H1 (cell line): ENCODE results near the gene POGLUT2. TPM values are rescaled to one million over a fixed set of nuclear protein-coding genes. Genes with fewer than 3 reads are reported as not detected.

Source experiments
- CTCF ChIA-PET: fragments of 300-600 bp; sonication (Branson Sonifier 250); formaldehyde crosslinking; loops from one replicate; lab custom pipeline; 2021; ENCODE audit not compliant: partially characterized antibody; lab: Charles Lee
- POLR2A ChIA-PET: fragments of 300-600 bp; sonication (Branson Sonifier 250); formaldehyde crosslinking; loops from one replicate; lab custom pipeline; 2021; ENCODE audit warnings: inconsistent platforms; ENCODE audit not compliant: partially characterized antibody; lab: Charles Lee
- DNase-seq, 2 experiments: peaks; one replicate each; pipeline versions ENCODE4 v3.0.0 to v3.0.0-alpha.2; 2010 to 2022; ENCODE audit warnings: low spot score in 2 of 2, low read depth in 1 of 2, mixed read lengths in 1 of 2
- FAIRE-seq: peaks from 2 replicates; lab custom pipeline; 2011; peaks lifted over from hg19 to GRCh38; lab: Jason Lieb, UNC
- H2AFZ ChIP-seq: 2 replicates; pipeline ENCODE4 v1.8.1; 2012; ENCODE audit warnings: low read length, inconsistent platforms
- H2AK5ac ChIP-seq: 2 replicates; pipeline ENCODE4 v1.6.1; 2013; ENCODE audit warnings: low read depth, low read length
- H2BK120ac ChIP-seq: replicated peaks from 2 replicates; pipeline ENCODE3; 2013; ENCODE audit warnings: low read depth, low read length, inconsistent platforms
- H2BK12ac ChIP-seq: 2 replicates; pipeline ENCODE4 v1.6.1; 2013; ENCODE audit warnings: low read depth, low read length
- H2BK15ac ChIP-seq: 2 replicates; pipeline ENCODE4 v1.6.1; 2013; ENCODE audit warnings: low read length
- H2BK20ac ChIP-seq: 2 replicates; pipeline ENCODE4 v1.6.1; 2013; ENCODE audit warnings: low read length
- H2BK5ac ChIP-seq: 2 replicates; pipeline ENCODE4 v1.6.1; 2013; ENCODE audit warnings: low read depth, low read length
- H3K14ac ChIP-seq: 2 replicates; pipeline ENCODE4 v1.6.1; 2013; ENCODE audit warnings: inconsistent platforms; ENCODE audit not compliant: insufficient read length
- H3K18ac ChIP-seq: 2 replicates; pipeline ENCODE4 v1.6.1; 2013; ENCODE audit warnings: low read length; ENCODE audit errors: extremely low read depth
- H3K23ac ChIP-seq: 2 replicates; pipeline ENCODE4 v1.6.1; 2013; ENCODE audit warnings: inconsistent platforms; ENCODE audit not compliant: insufficient read length
- H3K23me2 ChIP-seq: 2 replicates; pipeline ENCODE4 v1.6.1; 2013; ENCODE audit warnings: low read depth, low read length
- H3K27ac ChIP-seq: 2 replicates; pipeline ENCODE4 v1.6.1; 2011; ENCODE audit warnings: low read depth, low read length, inconsistent platforms
- H3K27me3 ChIP-seq, 4 experiments: replicated peaks in 1 of 4; 1 replicate in 1 of 4; 2 replicates in 3 of 4; pipeline versions ENCODE4 v1.6.1 to v1.8.1; 2011 to 2013; ENCODE audit warnings: low read length in 3 of 4, mild to moderate bottlenecking in 3 of 4, inconsistent platforms in 2 of 4, mixed read lengths in 2 of 4, moderate library complexity in 1 of 4; ENCODE audit not compliant: control insufficient read depth in 3 of 4, insufficient read depth in 3 of 4; ENCODE audit errors: extremely low read depth in 1 of 4
- H3K36me3 ChIP-seq, 4 experiments: 2 replicates each; pipeline versions ENCODE4 v1.6.1 to v1.8.1; 2011 to 2013; ENCODE audit warnings: mild to moderate bottlenecking in 4 of 4, low read length in 3 of 4, moderate library complexity in 2 of 4, control low read depth in 1 of 4, inconsistent platforms in 1 of 4; ENCODE audit not compliant: insufficient read depth in 4 of 4, control insufficient read depth in 2 of 4
- H3K4ac ChIP-seq: replicated peaks from 2 replicates; pipeline ENCODE3; 2013; ENCODE audit warnings: low read length, low read depth, mixed read lengths, inconsistent platforms; ENCODE audit not compliant: insufficient read length
- H3K4me1 ChIP-seq, 4 experiments: replicated peaks in 1 of 4; 1 replicate in 1 of 4; 2 replicates in 3 of 4; pipeline versions ENCODE4 v1.6.1 to v1.8.1; 2011 to 2013; ENCODE audit warnings: low read length in 3 of 4, inconsistent platforms in 2 of 4, mixed read lengths in 1 of 4; ENCODE audit not compliant: insufficient read depth in 4 of 4, control insufficient read depth in 3 of 4
- H3K4me2 ChIP-seq, 2 experiments: 2 replicates each; pipeline versions ENCODE4 v1.6.1 to v1.8.1; 2011 to 2013; ENCODE audit warnings: low read depth in 2 of 2, low read length in 2 of 2, control low read depth in 1 of 2, inconsistent platforms in 1 of 2, mild to moderate bottlenecking in 1 of 2; ENCODE audit not compliant: insufficient read depth in 1 of 2
- H3K4me3 ChIP-seq, 4 experiments: fragments of 200-600, 300-600 bp in 1 of 4; sonication (generic), shearing (Covaris generic), sonication (Bioruptor Twin) in 1 of 4; 2 replicates each; pipeline versions ENCODE4 v1.5.1 to v1.8.1; 2011 to 2016; ENCODE audit warnings: low read length in 4 of 4, low read depth in 3 of 4, control low read depth in 2 of 4, inconsistent platforms in 2 of 4, mild to moderate bottlenecking in 2 of 4, mixed read lengths in 1 of 4, moderate library complexity in 1 of 4; ENCODE audit not compliant: insufficient read depth in 2 of 4; ENCODE audit errors: extremely low read depth in 1 of 4
- H3K56ac ChIP-seq: replicated peaks from 2 replicates; pipeline ENCODE3; 2013; ENCODE audit warnings: low read depth, mild to moderate bottlenecking, mixed read lengths, low read length, inconsistent platforms; ENCODE audit not compliant: insufficient read length
- H3K79me1 ChIP-seq: 2 replicates; pipeline ENCODE4 v1.6.1; 2013; ENCODE audit warnings: low read depth, low read length, control low read depth
- H3K79me2 ChIP-seq, 2 experiments: 2 replicates each; pipeline versions ENCODE4 v1.6.1 to v1.8.1; 2012 to 2013; ENCODE audit warnings: low read length in 2 of 2, mild to moderate bottlenecking in 2 of 2, inconsistent platforms in 1 of 2; ENCODE audit not compliant: insufficient read depth in 2 of 2, control insufficient read depth in 1 of 2
- H3K9ac ChIP-seq, 4 experiments: replicated peaks in 1 of 4; 1 replicate in 1 of 4; 2 replicates in 3 of 4; pipeline versions ENCODE4 v1.6.1 to v1.8.1; 2011 to 2013; ENCODE audit warnings: low read depth in 3 of 4, low read length in 3 of 4, control low read depth in 2 of 4, mild to moderate bottlenecking in 2 of 4, moderate library complexity in 2 of 4, inconsistent platforms in 1 of 4; ENCODE audit errors: extremely low read depth in 1 of 4
- H3K9me3 ChIP-seq, 2 experiments: 2 replicates each; pipeline versions ENCODE4 v1.6.1 to v1.8.1; 2012 to 2013; ENCODE audit warnings: mild to moderate bottlenecking in 2 of 2, moderate library complexity in 2 of 2, control low read depth in 1 of 2, inconsistent platforms in 1 of 2, low read depth in 1 of 2, low read length in 1 of 2, mixed read lengths in 1 of 2; ENCODE audit not compliant: insufficient read depth in 2 of 2
- H4K20me1 ChIP-seq, 2 experiments: replicated peaks in 1 of 2; 2 replicates each; pipeline versions ENCODE3 to v1.8.1; 2011 to 2013; ENCODE audit warnings: inconsistent platforms in 2 of 2, low read length in 2 of 2, mild to moderate bottlenecking in 1 of 2; ENCODE audit not compliant: insufficient read depth in 2 of 2, control insufficient read depth in 1 of 2
- H4K5ac ChIP-seq: 2 replicates; pipeline ENCODE4 v1.6.1; 2013; ENCODE audit warnings: low read length, low read depth, mixed read lengths, inconsistent platforms; ENCODE audit not compliant: insufficient read length
- H4K8ac ChIP-seq: 2 replicates; pipeline ENCODE4 v1.8.0; 2013; ENCODE audit warnings: mild to moderate bottlenecking, moderate library complexity, low read length, inconsistent platforms; ENCODE audit not compliant: insufficient read depth; ENCODE audit errors: extremely low read depth
- H4K91ac ChIP-seq: replicated peaks from 2 replicates; pipeline ENCODE3; 2013; ENCODE audit warnings: low read length, mixed read lengths, inconsistent platforms; ENCODE audit not compliant: insufficient read length
- POU5F1 ChIP-seq: IDR thresholded peaks from 2 replicates; pipeline ENCODE4 v1.6.1; 2011; ENCODE audit warnings: low read depth, mild to moderate bottlenecking, low read length, moderate library complexity
- RFX5 ChIP-seq: IDR thresholded peaks from 2 replicates; pipeline ENCODE4 v1.6.1; 2011; ENCODE audit warnings: low read depth, low read length, improper control_type of control experiment, borderline replicate concordance
- SIN3A ChIP-seq, 2 experiments: IDR thresholded peaks in 1 of 2; conservative IDR thresholded peaks in 1 of 2; 2 replicates each; pipeline ENCODE4 v1.6.1; 2011 to 2012; ENCODE audit warnings: low read length in 2 of 2, improper control_type of control experiment in 1 of 2, low read depth in 1 of 2, mild to moderate bottlenecking in 1 of 2
- SRF ChIP-seq: IDR thresholded peaks from 2 replicates; pipeline ENCODE4 v1.6.1; 2011; ENCODE audit warnings: mild to moderate bottlenecking, low read depth, low read length, moderate library complexity
- ZNF274 ChIP-seq: IDR thresholded peaks from 2 replicates; pipeline ENCODE4 v1.7.0; 2012; ENCODE audit warnings: low read length, borderline replicate concordance; ENCODE audit errors: extremely low read depth
- WGBS, 2 experiments: shearing (Covaris generic) in 1 of 2; methylation state at CpG; one replicate each; pipeline versions ENCODE4 v1.1.6 to v1.1.7; 2013 to 2015; ENCODE audit warnings: low lambda C conversion rate in 2 of 2, mixed read lengths in 2 of 2, inconsistent platforms in 1 of 2, low coverage in 1 of 2, missing lambda C conversion rate in 1 of 2; ENCODE audit not compliant: insufficient replicate concordance in 2 of 2, insufficient coverage in 1 of 2, insufficient read length in 1 of 2; ENCODE audit errors: extremely low coverage in 1 of 2, missing lambda C conversion rate in 1 of 2; 5-methylcytosine and 5-hydroxymethylcytosine counted together
- polyA plus RNA-seq, 7 experiments: library from polyadenylated mRNA; depleted of rRNA in 3 of 7; stranded (reverse) in 5 of 7; unstranded in 2 of 7; fragments of >200 nt in 5 of 7; fragments of 200-250 nt in 2 of 7; gene quantifications; 1 replicate in 5 of 7; 2 replicates in 1 of 7; 4 replicates in 1 of 7; pipeline versions ENCODE4 v1.2.1 to v1.2.3, GENCODE V29; 2011 to 2013; ENCODE audit warnings: missing spikeins in 2 of 7, mixed read lengths in 2 of 7
- total RNA-seq: library from RNA; stranded (reverse); fragmentation: NEBNext Ultra II Directional; extraction: Animal tissue kit (Norgen Biotek cat#: 25700); gene quantifications from 2 replicates; pipeline ENCODE4 v1.2.1, GENCODE V29; 2021

Gene POGLUT2
- total and polyA plus RNA-seq, 2 of the 8 experiments (the other 6 are each of a cell fraction or from before 2014, with no cell fraction given) = 9.9 to 22.3 TPM

DNA sequence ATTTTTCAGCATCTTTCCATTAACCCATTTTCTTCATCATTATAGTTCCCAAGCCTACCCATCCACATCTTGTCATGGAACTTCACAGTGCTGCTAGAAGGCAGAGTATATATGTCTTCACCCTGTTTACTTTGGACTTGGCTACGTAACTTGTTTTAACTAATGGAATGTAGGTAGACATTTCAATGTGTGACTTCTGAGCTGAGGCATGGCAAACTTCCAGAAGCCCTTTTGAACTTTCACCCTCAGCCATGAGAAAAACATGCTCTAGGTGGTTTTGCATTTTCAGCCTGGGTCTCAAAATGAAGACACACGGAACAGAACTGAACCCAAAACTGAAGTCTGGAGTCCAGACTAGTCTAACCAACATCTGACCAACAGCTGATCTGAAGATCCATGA is 28.3 kb downstream of the POGLUT2 start:
- Histone ChIP-seq H2BK120ac (no peak overlapping the region), H2AFZ (no peak overlapping the region), H4K8ac (no peak overlapping the region), H4K5ac (no peak overlapping the region), H3K56ac (no peak overlapping the region), H3K4me3 (no peak overlapping the region), H3K4ac (no peak overlapping the region), H3K79me1 (no peaks in the 10 kb centered on the region), H2BK12ac (no peak overlapping the region), H3K23me2 (peaks cover 5% of the 10 kb centered on the region), H3K27ac (no peak overlapping the region), H3K18ac (no peak overlapping the region), H4K91ac (no peak overlapping the region), H3K4me1 (peaks cover 0 to 6% (median 2%) of the 10 kb centered on the region in 4 experiments; a peak in 2 of 7 replicates), H2BK20ac (no peak overlapping the region), H2BK15ac (no peak overlapping the region), H2AK5ac (no peak overlapping the region), H4K20me1 (peaks cover 0 to 2% of the 10 kb centered on the region in 2 experiments), H3K27me3 (peaks cover 0 to 18% (median 12%) of the 10 kb centered on the region in 4 experiments; a peak in 5 of 7 replicates), H2BK5ac (no peak overlapping the region), H3K9ac (no peak overlapping the region), H3K79me2 (no peaks in the 10 kb centered on the region), H3K14ac (no peak overlapping the region), H3K36me3 (peaks cover 0 to 6% (median 0%) of the 10 kb centered on the region in 4 experiments; a peak in 2 of 8 replicates), H3K9me3 (peaks cover 0 to 4% of the 10 kb centered on the region in 2 experiments; a peak in 1 of 4 replicates), H3K23ac (no peak overlapping the region), H3K4me2 (no peak overlapping the region)
- TF ChIP-seq POU5F1 = no peak
- TF ChIP-seq RFX5 = no peak
- TF ChIP-seq ZNF274 = no peak
- no peak for TF ChIP-seq SRF
- TF ChIP-seq SIN3A (conservative IDR thresholded peaks at IDR 0.05 in 1 of 2, IDR thresholded peaks at IDR 0.05 in 1 of 2; ENCODE audit: low read depth in 1 of 2, low read length in 2 of 2) = no peak
- no peak for FAIRE-seq
- POLR2A ChIA-PET = no interaction called here
- DNase-seq = no peak
- 86% methylated on average over 2 of the region's 2 CpGs; no CpG with 5 or more reads in 1 of the 2 experiments for WGBS, 2 experiments
- CTCF ChIA-PET = interaction anchor here (1.1 to 5.6 kb wide), 2 partner anchors 30 to 130 kb away, joined by 5 to 28 read pairs; no protein-coding TSS in a partner anchor
